HG02588 (cell line): ENCODE measurements around the gene DNHD1.

ENCODE experiments used
- ATAC-seq: cut with Tn5 transposase; IDR thresholded peaks from one replicate; pipeline ENCODE4 v1.9.1; 2021; ENCODE audit warnings: mild to moderate bottlenecking, moderate library complexity; ENCODE audit not compliant: unreplicated experiment

DNHD1 gene

GRCh38 chr11:6526411-6527135, 29.5 kb downstream of the DNHD1 start:
- no peak for ATAC-seq

DNA sequence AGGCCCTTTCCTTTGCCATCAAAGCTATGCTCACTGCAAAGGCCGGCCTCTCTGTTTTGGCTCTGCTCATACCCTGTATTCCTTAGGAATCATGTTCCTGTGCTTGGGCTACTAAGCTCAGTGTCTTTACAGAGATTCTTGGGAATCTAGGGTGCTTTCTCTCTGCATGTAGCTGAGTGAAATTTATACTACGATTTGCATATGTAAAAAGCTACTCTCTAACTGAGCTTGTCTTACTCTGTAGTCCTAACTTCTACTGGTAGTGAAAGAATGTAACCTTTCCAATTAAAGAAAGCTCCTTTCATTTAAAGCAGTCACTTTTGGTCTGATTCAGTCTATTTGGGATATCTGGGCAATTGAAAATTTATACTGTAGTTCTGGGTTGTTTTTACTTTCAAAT, 32.2 kb downstream of the DNHD1 start:
- no peak for ATAC-seq

DNA sequence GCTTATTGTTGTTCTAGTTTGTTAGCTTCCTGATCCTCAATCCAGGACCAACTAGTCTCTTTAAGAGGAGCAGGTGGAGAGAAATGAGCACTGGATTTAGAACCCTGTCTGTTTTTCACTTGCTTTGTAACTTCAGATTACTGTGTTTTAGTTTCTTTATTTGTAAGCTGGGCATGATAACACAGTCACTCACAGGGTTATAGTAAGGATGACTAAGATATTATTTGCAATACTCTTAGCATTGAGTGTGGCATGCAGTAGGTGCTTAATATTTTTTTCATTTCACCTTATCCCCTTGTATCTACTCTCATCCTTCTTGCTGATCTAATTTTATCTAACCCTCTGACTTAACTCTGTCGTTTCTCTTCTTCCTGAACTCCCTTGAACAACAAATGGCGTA, 33.8 kb downstream of the DNHD1 start:
- ATAC-seq: no peak

DNA sequence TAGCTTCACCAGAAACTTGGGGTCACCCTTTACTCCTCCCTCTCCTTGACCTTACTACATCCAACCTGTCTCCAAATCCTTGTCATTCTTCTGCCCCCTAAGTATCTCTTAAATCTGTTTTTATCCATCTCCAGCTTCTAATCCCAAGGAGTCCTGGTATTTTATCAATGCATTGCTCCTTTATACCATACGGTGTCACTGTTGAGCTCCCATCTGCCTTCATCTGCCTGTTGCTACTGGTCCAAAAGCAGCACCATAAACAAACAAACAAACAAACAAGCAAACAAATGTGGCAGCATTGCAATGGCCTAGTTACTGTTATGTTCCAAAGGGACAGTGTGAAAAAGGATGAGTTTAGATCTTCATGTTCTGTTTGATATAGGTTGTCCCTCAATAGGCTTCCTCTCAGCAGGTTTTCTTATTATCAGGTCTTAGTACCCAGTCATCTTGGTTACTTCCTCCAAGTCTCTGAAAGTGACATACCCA, 34.2 kb downstream of the DNHD1 start:
- ATAC-seq: no peak

DNA sequence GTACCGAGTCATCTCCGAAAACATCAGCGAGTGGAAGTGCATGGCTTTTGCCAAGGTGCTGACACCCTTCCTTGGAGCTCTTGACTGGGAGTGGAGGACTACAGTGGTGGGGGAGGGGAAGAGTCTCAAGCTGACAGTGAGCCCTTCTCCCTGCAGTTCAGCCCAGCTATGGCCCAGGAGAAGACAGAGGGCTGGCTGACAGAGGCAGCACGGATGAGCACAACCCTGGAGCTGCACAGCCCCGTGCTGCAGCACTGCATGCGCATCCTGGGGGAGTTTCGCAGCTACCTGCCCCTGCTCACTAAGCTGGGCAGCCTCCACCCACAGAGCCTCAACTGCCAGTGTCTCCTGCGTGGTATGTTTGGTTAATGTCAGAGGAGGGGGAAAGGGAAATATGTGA, 41.4 kb downstream of the DNHD1 start:
- ATAC-seq: no peak

DNA sequence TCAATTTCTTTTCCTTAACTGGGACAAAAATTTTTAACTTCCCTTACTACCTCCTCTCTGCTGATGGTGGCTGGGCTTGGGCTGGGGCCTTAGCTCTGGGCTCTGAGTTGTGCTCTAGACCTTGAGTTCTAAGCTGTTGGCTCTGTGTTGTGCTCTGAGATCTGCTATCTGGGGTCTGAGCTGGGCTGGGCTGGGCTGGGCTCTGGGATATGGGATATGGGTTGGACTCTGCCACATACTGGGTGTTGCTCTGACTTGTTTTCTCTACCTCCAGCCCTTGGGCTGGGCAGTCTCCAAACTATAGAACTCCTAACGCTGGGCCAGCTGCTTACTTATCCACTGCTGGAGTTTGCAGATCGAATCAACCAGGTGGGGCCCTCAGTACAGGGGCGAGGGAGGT, 41.9 kb downstream of the DNHD1 start:
- ATAC-seq: no peak

DNA sequence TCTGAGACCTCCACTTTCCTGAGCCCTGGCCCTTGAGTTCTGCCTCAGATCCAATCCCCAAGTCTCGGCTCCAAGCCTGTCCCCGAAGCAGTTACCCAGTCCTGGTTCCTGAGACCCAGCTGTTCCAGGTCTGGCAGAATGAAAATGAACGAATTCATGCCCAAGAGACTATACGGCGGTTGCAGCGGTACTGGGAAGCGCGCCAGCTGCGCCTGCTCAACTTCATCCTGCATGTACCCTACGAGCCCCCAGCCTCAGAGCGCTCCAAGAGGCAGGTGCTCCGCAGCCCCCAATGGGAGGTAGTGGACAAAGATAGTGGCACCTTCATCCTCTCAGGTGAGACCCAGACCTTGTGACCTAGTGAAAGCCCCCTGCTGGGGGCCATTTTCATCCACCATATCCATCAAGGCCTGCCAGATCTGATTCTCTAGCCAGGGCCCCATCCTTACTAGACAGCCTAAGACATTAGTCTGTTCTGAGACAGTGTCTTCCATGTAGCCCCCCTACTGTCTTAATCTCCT, 42.7 kb downstream of the DNHD1 start:
- ATAC-seq: no peak

DNA sequence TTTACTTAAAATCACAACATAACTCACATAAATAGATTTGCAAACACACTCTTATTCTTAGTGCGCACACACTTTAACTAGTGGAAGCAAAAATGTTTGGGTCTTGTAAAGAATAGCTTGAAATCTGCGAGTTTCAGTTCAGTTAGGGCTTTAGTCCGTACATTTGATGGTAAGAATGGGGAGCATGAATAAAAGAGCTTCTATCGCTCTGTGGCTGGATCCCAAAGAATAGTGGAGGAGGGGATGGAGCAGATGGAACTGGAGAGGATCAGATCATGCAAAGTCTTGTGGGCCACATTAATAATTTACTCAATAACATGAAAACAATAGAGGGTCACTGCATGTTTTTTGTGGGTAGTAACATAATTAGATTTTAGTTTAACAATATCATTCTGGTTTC, 44.3 kb downstream of the DNHD1 start:
- ATAC-seq: no peak

DNA sequence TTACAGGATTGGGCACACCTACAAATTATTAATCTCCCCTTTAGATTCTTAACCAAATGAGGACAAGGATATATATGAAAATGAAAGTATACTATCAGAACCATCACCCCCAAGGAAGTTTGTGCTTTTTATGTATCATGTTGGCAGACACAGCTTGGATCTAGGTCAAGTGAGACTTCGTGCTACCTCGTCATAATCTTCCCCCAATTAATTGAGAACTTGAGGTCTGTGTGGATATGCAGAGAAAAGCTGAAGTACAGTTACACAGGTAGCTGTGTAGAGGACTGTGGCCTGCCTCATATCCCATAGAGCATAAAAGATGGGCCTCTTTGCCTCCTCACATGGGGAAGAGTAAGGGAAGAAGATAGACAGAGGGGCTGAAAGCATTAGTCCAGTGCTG, 45.6 kb downstream of the DNHD1 start:
- no peak for ATAC-seq

DNA sequence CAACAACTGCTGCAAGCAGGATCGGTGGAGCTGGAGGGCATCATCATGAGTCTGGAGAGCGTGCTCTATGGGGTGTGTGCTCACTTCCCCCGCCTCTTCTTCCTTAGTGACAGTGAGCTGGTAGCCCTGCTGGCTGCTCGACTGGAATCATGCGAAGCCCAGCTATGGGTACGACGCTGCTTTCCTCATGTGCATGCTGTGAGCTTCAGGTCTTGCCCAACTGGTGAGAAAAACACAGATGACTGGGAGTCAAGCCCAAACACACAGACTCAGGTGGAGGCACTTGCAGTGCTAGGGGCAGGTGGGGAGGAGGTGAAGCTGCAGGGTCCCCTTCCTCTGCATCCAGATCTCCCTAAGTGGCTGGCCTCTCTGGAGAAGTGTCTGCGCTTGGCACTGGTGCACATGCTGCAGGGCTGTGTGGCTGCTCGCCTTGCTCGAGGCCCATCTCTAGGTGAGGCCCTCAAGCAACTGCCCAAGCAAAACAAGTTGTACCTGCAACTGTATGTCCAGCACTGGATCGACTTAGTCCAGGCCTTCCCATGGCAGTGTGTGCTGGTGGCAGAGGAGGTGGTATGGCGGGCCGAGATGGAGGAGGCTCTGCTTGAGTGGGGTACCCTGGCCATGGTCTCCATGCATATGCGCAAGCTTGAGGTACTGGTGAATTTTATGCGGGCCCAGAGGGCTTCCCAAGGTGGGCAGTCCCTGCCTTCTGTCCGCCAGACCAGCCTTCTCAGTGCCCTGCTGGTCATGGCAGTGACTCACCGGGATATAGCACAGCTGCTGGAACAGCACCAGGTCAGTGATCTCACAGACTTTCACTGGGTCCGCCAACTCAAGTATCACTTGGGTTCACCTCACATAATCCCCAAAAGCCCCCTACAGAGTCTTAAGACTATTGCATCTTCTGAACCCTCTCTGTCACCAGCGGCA, 48.1 kb downstream of the DNHD1 start:
- no peak for ATAC-seq

DNA sequence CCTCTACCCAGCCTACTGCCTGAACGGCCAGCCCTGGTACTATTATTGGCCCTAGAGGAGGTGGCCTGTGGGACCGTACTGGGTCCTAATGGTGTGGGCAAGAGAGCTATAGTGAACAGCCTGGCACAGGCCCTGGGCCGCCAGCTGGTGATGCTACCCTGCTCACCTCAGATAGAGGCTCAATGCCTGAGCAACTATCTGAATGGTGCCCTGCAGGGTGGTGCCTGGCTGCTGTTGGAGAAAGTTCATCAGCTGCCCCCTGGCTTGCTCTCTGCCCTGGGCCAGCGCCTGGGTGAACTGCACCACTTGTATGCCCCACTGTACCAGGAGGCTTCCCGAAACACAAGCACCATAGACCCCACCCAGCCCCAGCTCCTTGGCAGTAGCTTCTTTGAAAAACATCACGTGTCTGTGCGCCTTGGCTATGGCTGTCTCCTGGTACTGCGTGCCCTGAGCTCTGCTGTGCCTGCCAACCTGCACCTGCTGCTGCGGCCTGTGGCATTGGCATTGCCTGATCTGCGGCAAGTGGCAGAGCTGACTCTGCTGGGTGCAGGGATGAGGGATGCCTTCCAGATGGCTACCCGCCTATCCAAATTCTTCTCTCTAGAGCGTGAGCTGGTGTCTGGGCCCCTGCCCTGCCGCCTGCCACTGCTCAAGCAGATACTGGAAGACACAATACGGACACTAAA, 49.0 kb downstream of the DNHD1 start:
- ATAC-seq: no peak

DNA sequence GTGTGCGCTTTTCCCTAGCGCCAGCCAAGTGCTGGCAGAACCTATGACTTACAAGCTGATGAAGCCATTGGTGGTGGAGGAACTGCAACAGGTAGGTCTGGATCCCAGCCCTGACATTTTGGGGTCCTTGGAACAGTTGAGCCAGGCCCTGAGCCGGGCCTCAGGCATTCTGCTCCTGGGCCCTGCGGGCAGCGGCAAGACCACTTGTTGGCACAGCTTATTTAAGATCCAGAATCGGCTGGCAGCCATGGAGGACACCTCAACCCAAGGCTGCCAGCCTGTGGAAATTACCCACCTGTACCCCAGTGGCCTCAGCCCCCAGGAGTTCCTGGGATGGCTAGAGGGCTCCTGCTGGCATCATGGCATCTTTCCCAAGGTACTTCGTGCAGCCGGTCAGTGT, 49.7 kb downstream of the DNHD1 start:
- no peak for ATAC-seq

DNA sequence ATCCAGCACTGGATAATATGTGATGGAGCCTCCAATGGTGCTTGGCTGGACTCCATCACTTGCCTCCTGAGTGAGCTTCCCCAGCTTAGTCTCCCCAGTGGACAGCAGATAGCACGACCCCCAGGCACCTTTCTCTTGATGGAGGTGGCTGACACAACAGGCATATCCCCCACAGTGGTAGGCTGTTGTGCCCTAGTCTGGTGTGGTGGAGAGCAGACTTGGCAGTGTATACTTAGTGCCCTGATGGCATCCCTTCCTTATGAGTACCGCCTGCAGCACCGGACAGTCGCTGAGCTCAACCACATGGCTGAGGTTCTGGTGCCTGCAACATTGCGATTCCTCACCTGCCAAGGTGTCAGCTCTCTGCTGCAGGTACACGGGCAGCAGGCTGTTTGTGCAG, 50.1 kb downstream of the DNHD1 start:
- ATAC-seq: no peak

- ATAC-seq: no peak
Observed at GRCh38 chr11:6548121-6548520, 51.0 kb downstream of the DNHD1 start.

DNA sequence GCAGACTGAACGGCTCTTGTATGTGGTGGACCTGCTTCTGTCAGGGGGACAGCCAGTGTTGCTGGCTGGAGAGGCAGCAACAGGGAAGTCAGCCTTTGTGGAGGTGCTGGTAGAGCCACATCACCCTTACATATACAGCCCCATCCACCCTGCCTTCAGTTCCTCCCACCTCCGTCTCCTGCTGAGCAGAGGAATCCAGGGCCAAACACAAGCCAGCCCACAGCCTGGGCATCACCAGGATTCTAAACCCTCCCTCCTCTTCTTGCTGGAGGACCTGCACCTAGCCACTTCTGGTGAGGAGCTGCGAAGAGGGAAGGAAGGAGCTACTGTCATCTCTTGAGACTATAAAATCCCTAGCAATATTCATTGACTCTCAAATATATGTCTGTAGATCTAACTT, 51.6 kb downstream of the DNHD1 start:
- no peak for ATAC-seq

DNA sequence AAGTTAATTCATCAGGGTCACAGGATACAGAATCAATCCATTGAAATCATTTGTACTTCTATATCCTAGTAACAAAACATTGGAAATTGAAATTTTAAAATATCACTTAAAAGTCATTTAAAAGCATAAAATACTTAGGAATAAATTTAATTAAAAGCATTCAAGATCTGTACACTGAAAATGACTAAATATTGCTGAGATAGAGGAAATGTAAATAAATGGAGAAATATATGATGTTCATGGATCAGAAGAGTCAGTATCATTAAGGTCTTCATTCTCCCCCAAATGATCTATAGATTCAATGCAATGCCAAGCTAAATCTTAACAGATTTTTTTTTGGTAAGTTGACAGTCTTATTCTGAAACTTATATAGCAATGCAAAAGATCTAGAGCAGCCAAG, 56.6 kb downstream of the DNHD1 start:
- no peak for ATAC-seq

DNA sequence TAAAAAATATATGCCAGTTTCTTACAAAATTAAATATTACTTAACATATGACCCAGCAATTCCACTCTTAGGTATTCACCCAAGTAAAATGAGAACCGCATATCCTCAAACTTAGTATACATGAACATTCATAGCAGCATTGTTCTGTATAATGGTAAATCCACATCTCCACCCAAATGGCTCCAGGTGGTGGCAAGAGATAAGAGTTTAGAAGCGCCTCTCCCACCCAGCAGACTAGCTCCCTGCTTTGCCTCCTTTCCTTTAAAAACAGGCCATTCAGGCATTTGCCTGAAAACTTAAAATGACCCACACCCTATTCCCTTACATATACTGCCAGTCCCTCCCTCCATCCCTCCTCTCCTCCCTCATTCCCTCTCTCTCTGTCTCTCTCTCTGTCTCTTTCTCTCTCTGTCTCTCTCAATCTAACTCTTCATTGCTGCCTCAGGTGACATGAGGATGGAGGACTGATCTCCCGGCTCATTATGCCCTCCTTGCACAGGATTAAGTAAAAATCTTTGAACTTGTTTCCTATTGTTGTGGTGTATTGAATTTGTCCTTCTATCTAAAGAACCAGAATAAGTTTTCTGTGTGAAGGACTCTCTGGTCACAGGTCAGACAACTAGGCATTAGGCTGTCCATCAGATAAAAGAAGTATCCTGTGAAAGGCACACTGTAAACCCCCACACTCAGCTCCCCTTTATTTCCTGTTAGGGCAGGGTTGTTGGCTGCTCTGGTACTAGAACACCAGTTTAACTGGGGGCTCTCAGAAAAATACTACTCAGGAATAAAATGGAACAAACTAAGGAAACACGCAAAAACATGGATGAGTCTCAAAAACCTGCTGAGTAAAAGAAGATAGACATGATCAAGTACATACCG, 58.0 kb downstream of the DNHD1 start:
- no peak for ATAC-seq

- no peak for ATAC-seq
Observed at GRCh38 chr11:6556139-6556949, 59.3 kb downstream of the DNHD1 start.

DNA sequence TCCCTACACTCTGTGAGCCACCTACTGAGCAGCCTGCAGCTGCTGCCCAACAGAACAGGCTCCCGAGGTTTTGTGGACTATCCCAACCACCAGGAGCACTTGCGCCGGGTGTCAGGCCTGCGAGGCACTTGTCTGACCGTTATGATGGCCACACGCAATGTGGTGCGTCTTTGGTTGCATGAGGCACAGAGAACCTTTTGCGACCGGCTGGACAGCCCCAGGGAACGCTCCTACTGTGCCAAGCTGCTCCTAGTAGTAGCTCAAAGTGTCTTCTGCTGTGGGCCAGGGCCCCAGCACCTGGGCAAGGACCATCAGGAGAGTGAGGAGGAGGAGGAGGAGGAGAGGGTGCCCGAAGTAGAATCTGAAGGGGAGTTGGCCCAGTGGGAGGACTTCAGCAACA, 60.0 kb downstream of the DNHD1 start:
- no peak for ATAC-seq
